Stomach smooth muscle (tissue), 2 donors: ENCODE measurements around the gene GRHL1.

Experiments used
- H3K27ac ChIP-seq: one replicate; pipeline ENCODE4 v1.7.0; 2013; ENCODE audit warnings: mild to moderate bottlenecking, low read length, inconsistent platforms
- H3K27me3 ChIP-seq, 2 donors: one replicate each; pipeline ENCODE4 v1.7.0; 2013; ENCODE audit warnings: low read length in 2 of 2; ENCODE audit not compliant: insufficient read depth in 2 of 2, control insufficient read depth in 1 of 2
- H3K36me3 ChIP-seq, 2 donors: one replicate each; pipeline ENCODE4 v1.7.0; 2013; ENCODE audit warnings: low read length in 2 of 2; ENCODE audit not compliant: control insufficient read depth in 2 of 2, insufficient read depth in 2 of 2
- H3K4me1 ChIP-seq: one replicate; pipeline ENCODE4 v1.7.0; 2013; ENCODE audit warnings: low read length; ENCODE audit not compliant: control insufficient read depth, insufficient read depth
- H3K4me3 ChIP-seq, 2 donors: one replicate each; pipeline ENCODE4 v1.7.0; 2013; ENCODE audit warnings: low read length in 2 of 2
- H3K9ac ChIP-seq, 2 donors: one replicate each; pipeline ENCODE4 v1.7.0; 2013; ENCODE audit warnings: low read length in 2 of 2, mild to moderate bottlenecking in 1 of 2
- H3K9me3 ChIP-seq, 2 donors: one replicate each; pipeline ENCODE4 v1.7.0; 2013; ENCODE audit warnings: low read length in 2 of 2; ENCODE audit not compliant: control insufficient read depth in 2 of 2
- donor health status: healthy.
- donor health status: Pancreatic carcinoma.

Gene GRHL1

GRCh38 chr2:10034333-10035052, 83.0 kb downstream of the GRHL1 start:
- Histone ChIP-seq H3K27me3 (no peaks in the 10 kb centered on the region), H3K4me3 (no peak overlapping the region), H3K9me3 (no peaks in the 10 kb centered on the region), H3K4me1 (peaks cover 51% of the 10 kb centered on the region), H3K27ac (no peak overlapping the region), H3K36me3 (no peaks in the 10 kb centered on the region), H3K9ac (no peak overlapping the region)

- H3K9me3 ChIP-seq, result no peaks in the 10 kb centered on the region
- H3K36me3 ChIP-seq, result no peaks in the 10 kb centered on the region
- H3K9ac ChIP-seq, result no peak overlapping the region
- H3K27ac ChIP-seq, result no peak overlapping the region
- H3K4me3 ChIP-seq, result no peak overlapping the region
- H3K4me1 ChIP-seq, result peaks cover 52% of the 10 kb centered on the region
- H3K27me3 ChIP-seq, result no peaks in the 10 kb centered on the region
Observed at GRCh38 chr2:10035053-10035422, 83.5 kb downstream of the GRHL1 start.

- Histone ChIP-seq H3K9me3 (no peaks in the 10 kb centered on the region), H3K36me3 (no peaks in the 10 kb centered on the region), H3K27me3 (no peaks in the 10 kb centered on the region), H3K4me1 (peaks cover 52% of the 10 kb centered on the region), H3K27ac (peak overlapping the region; percentile 74), H3K4me3 (no peak overlapping the region), H3K9ac (peak overlapping the region in 1 of 2 donors; percentile 21)
Observed at GRCh38 chr2:10035633-10036032, 84.1 kb downstream of the GRHL1 start.

- Histone ChIP-seq H3K4me1 (peaks cover 58% of the 10 kb centered on the region), H3K36me3 (no peaks in the 10 kb centered on the region), H3K27me3 (no peaks in the 10 kb centered on the region), H3K9me3 (no peaks in the 10 kb centered on the region), H3K4me3 (peak overlapping the region in 1 of 2 donors; percentile 44), H3K9ac (peak overlapping the region in 1 of 2 donors; percentile 21), H3K27ac (peak overlapping the region; percentile 74)
Observed at GRCh38 chr2:10036095-10036884, 84.8 kb downstream of the GRHL1 start.

- H3K4me3 ChIP-seq, result no peak overlapping the region
- H3K36me3 ChIP-seq, result no peaks in the 10 kb centered on the region
- H3K4me1 ChIP-seq, result peaks cover 71% of the 10 kb centered on the region
- H3K9me3 ChIP-seq, result no peaks in the 10 kb centered on the region
- H3K27me3 ChIP-seq, result no peaks in the 10 kb centered on the region
- peak overlapping the region; percentile 74 for H3K27ac ChIP-seq
- no peak overlapping the region for H3K9ac ChIP-seq
Observed at GRCh38 chr2:10038123-10038522, 86.6 kb downstream of the GRHL1 start.

- Histone ChIP-seq H3K4me1 (peaks cover 67% of the 10 kb centered on the region), H3K9me3 (no peaks in the 10 kb centered on the region), H3K4me3 (no peak overlapping the region), H3K9ac (peak overlapping the region in 1 of 2 donors; percentile 42), H3K27me3 (no peaks in the 10 kb centered on the region), H3K27ac (peak overlapping the region; percentile 74), H3K36me3 (no peaks in the 10 kb centered on the region)
Observed at GRCh38 chr2:10038716-10039115, 87.2 kb downstream of the GRHL1 start.

GRCh38 chr2:10039658-10040410, 88.3 kb downstream of the GRHL1 start:
- H3K36me3 ChIP-seq, result no peaks in the 10 kb centered on the region
- peak overlapping the region; percentile 74 for H3K27ac ChIP-seq
- no peaks in the 10 kb centered on the region for H3K9me3 ChIP-seq
- no peaks in the 10 kb centered on the region for H3K27me3 ChIP-seq
- no peak overlapping the region for H3K9ac ChIP-seq
- peaks cover 71% of the 10 kb centered on the region for H3K4me1 ChIP-seq
- H3K4me3 ChIP-seq, result peak overlapping the region in 1 of 2 donors; percentile 47

GRCh38 chr2:10041711-10042110, 90.2 kb downstream of the GRHL1 start:
- peaks cover 0 to 5% of the 10 kb centered on the region in 2 donors for H3K36me3 ChIP-seq
- peak overlapping the region; percentile 94 for H3K27ac ChIP-seq
- H3K9me3 ChIP-seq, result no peaks in the 10 kb centered on the region
- peaks cover 73% of the 10 kb centered on the region for H3K4me1 ChIP-seq
- H3K27me3 ChIP-seq, result no peaks in the 10 kb centered on the region
- peak overlapping the region; percentile 76 to 91 for H3K9ac ChIP-seq
- H3K4me3 ChIP-seq, result peak overlapping the region; percentile 64 to 80

GRCh38 chr2:10042301-10043161, 91.0 kb downstream of the GRHL1 start:
- H3K9ac ChIP-seq, result peak overlapping the region; percentile 76 to 91
- peaks cover 71% of the 10 kb centered on the region for H3K4me1 ChIP-seq
- no peaks in the 10 kb centered on the region for H3K9me3 ChIP-seq
- peak overlapping the region; percentile 94 for H3K27ac ChIP-seq
- H3K4me3 ChIP-seq, result peak overlapping the region; percentile 64 to 80
- H3K36me3 ChIP-seq, result peaks cover 0 to 9% of the 10 kb centered on the region in 2 donors
- H3K27me3 ChIP-seq, result no peaks in the 10 kb centered on the region
